SKM-1 treated with dmso at 0.1 percent for 144 hours (cell line): ENCODE results near the gene BBS9.
"Not testable (repeated sequence)": the region's sequence is repeated elsewhere in the genome, so short reads cannot be mapped to it uniquely, and the experiment has no call there.

Experiments used
- DNase-seq: peaks from one replicate; lab custom pipeline; 2025; ENCODE audit not compliant: unreplicated experiment; lab: John Stamatoyannopoulos, UW

BBS9 gene

DNA sequence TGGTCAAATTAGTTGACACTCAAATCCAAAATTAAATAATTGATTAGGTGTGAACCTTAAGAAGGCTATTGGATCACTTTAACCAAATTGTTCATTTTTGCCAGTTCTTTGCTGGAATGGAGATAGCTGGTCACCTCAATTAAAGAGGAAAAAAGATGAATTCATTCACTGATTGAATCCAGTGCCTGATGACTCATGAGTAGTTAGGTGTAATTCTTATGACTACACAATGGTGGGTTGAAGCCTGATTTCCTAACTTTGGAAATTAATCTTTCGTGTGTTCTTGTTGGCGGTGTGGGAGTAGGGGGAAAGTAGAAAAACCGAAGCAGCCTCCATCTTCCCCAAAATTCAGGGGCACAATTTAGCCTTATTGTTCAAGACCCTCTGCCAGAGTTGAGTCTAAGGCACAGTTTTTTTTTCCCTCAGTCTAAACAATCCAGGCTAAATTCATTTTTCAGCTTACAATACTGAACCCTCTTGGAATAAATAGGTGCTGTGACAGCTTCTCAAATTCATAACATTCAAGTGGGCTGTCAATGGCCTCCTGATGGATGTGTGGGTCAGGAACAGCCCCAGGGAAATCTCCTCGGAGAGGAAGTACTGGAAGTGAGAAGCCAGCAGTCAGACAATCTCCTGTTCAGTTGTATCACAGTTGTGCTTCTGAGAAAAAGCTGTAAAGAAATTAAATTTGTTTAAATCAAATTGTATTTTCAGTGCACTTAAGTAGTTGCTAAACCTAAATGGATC is 356.6 kb downstream of the BBS9 start:
- DNase-seq: no peak

GRCh38 chr7:33486633-33487032 is 357.3 kb downstream of the BBS9 start:
- DNase-seq: no peak

GRCh38 chr7:33487998-33488682 is 358.8 kb downstream of the BBS9 start:
- DNase-seq: peak; percentile 10

DNA sequence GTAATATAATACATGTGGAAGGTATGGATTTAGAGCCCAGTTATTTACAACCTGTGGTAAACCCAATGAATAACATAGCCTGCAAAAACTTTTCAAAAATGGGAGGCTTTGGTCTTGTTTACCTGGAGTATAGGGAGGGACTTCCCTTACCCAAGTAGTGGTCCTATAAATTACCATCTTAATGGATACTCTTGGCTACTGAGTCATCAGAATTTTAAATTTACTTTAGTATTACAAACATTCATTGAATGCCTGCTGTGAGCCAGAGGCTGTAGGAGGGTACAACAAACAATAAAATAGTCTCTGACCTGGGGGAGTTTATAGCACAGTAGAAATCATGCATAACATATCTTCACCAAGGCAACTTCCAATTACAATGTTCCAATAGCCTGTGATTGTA is 365.1 kb downstream of the BBS9 start:
- DNase-seq: no peak

- DNase-seq: no peak
Observed at GRCh38 chr7:33495207-33495606, 365.8 kb downstream of the BBS9 start.

DNA sequence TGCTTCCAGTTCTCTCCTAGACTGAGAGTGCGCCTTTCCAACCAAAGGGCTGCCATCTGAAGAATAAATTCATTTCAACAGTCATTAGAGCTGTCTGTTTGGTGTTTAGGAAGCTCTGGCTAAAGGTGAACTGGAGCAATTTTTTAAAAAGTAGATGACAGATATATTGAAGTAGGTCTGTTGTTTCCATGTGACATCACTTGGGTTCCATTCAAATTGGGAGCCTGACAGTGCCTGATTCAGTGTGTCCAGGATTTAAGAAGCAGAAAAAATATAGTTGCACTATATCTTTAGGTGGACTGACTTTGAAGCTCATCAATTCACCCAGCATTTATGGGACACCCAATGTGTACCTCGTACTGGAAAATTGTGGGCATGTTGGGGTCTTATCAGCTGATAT is 367.7 kb downstream of the BBS9 start:
- no peak for DNase-seq

DNA sequence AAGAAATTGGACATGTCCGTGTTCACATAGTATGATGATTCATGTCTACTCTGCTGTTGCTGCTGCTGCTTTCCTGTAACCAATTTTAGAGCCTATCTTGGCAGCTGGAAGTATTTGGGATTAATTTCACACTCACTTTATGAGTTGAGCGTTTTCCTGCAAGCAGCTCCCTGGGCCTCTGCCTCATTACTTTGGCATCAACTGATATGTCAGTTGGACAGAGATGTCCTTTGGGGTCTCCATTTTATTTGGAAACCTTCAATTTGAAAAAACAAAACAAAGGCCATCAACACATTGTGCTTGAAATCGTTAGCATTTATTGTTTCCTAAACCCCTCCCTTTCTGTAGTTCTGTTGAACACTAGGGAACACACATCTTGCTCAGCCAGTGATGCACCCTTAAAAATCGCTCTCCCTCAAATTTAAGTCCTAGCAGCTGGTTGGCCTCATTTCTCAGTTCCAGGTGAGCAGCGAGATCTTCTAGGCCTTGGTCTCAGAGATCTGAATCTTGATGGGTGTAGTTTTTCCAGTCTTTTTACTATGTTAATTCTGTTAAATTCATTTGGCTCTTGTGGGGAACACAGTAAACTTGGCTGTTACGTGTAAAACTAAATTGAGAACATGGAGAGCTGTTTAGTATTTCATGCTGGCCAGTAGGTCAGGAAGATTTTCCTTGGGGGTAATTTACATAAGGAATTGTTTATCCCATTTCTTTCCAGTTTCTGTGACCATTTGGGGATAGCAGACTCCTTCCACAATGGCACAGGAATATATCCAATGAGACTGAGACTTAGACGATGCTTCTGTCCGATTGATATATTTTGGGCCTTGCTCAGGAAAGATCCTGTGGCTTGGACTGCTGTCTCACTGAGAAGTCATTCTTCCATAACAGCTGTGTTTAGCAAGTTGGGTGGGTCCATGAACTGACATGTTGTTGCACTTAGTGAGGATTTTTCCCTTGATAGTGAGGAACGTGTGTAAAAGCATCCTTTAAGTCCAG is 371.6 kb downstream of the BBS9 start:
- no peak for DNase-seq

DNA sequence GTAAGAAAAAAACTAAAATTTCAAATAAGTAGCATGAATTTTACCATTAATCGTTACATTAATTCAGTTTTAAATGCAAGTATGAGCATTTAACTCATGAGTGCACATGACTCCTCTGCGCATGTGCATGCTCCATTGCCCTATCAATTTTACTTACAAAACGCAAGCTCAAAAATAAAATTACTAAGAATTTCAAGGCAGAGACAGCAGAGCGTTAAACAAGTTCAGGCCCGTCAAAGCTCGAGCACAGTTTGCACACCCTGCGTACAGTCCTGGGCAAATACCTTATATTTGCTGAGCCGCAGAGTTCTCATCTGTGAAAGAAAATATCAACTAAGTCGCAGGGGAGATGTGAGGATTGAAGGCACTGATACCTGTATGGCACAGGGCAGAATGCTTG is 373.6 kb downstream of the BBS9 start:
- DNase-seq: no peak

GRCh38 chr7:33503736-33504135 is 374.4 kb downstream of the BBS9 start:
- no peak for DNase-seq

GRCh38 chr7:33504266-33504665 is 374.9 kb downstream of the BBS9 start:
- no peak for DNase-seq

- no peak for DNase-seq
Observed at GRCh38 chr7:33509206-33509605, 379.8 kb downstream of the BBS9 start.

DNA sequence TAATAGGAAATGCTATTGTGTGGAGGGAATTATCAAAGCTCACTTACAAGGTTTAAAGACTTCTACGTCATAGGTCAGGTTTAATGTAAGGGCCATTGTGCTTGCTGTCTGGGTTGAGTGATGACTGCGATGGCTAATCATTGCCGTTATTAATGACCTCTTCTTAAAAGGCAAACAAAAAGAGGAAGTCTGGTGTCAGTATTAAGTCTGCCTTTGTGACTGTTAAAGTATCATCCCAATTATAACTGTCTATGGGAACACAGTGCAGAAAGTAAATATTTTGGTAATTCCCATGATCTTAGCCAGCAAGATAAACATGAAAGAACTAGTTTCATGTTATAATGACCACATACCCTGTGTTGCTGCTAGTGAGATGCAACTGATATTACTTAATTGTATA is 382.4 kb downstream of the BBS9 start:
- no peak for DNase-seq

DNA sequence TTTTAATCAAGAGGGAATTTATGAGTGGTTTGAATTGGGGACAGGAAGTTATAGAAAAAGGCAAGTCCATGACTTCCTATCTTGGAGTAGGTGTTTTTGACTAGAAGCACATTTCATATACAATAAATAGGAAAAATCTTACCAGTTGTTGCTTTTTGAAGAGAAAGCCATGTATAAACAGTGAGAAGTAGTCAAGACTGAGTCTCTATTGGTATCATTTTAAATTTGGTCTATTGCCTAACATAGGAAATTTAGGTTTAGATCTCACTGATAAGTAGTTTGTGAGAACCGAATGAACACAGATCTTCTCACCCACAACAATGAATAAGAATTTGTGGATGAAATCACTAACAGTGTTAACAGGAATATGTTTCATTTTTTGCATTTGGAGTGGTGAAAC is 387.2 kb downstream of the BBS9 start:
- DNase-seq: no peak

DNA sequence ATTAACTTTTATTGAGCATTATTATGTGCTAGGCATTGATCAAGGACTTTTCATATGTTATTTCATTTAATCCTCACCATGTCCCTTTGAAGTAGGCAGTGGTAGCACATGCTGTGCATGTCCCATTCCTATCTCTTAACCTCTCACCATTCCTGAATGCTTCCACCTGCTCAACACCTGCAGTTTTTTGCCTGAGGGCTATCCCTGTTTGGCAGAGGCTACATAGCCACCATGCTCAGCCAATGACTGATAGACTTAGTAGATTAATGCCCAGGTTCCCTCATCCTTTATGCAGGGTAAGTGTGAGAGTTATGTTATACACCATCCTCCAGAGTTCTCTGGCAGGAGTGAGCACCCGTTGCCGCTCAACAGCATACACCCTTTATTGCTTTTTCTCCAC is 387.8 kb downstream of the BBS9 start:
- no peak for DNase-seq

DNA sequence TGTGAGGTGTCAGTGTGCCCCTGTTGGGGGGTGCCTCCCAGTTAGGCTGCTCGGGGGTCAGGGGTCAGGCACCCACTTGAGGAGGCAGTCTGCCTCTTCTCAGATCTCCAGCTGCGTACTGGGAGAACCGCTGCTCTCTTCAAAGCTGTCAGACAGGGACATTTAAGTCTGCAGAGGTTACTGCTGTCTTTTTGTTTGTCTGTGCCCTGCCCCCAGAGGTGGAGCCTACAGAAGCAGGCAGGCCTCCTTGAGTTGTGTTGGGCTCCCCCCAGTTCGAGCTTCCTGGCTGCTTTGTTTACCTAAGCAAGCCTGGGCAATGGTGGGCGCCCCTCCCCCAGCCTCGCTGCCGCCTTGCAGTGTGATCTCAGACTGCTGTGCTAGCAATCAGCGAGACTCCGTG is 397.6 kb downstream of the BBS9 start:
- not testable (repeated sequence) for DNase-seq

- not testable (repeated sequence) for DNase-seq
Observed at GRCh38 chr7:33527613-33528012, 398.2 kb downstream of the BBS9 start.

DNA sequence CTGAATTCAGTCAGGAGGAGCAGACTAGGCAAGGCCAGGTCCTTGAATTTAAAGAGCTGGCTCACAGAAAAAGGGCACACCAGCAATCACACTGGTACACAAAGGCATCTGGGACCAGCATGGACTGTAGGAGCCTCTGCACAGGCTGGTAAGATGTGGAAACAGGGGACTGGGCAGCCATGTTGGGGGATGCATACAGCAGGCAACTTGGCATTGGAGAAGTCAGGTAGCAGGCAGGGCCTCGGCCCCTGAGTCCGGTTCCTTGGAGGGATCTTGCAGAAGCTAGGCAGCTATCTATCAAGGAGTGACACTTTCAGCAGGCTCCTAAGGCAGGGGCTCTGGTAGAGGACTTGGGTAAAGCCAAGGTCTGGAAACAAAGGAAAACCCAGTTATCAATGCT is 399.7 kb downstream of the BBS9 start:
- no peak for DNase-seq

DNA sequence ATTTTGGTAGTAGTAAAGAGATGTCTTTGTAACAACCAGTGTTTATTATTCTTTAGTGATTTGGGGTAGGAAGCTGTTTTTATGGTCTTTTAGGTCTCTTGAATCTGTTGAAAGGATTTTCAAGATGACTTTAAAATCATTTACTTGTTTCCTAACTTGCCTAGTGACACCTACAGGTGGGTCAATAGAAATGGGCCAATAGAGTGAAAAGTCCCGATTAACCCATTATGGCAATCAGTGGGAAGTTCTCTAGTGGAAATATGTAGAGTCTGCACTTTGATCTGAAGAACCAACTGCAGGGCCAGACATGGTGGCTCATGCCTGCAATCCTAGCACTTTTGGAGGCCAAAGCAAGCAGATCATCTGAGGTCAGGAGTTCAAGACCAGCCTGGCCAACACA is 401.3 kb downstream of the BBS9 start:
- no peak for DNase-seq

- DNase-seq: no peak
Observed at GRCh38 chr7:33531888-33532287, 402.5 kb downstream of the BBS9 start.

GRCh38 chr7:33534833-33535232 is 405.5 kb downstream of the BBS9 start:
- no peak for DNase-seq

DNA sequence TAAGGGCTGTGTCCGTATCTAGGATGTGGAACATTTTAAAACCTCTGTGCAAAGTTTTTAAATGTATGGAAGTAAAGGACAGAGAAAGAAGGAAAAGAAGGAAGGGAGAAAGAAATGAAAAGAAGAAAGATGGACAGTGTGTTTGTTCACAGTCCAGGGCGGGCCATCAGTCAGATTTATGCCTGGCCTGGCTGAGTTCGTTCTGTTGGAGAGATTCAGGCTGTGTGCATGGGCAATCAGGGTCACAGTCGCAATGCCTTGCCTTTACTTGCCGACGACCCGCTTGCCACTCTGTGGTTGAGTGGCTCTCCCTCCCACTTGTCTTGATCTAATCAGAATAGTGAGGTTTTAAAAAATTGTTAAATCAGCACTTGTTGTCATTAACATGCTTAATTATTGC is 406.6 kb downstream of the BBS9 start:
- no peak for DNase-seq
